H1 (cell line): ENCODE data around the gene SHC1. TPM values are rescaled to one million over a fixed set of nuclear protein-coding genes. Genes with fewer than 3 reads are reported as not detected.
A peak's percentile ranks its signal among the peaks of the same experiment; 100 is the strongest.

ENCODE experiments used
- CTCF ChIA-PET: fragments of 300-600 bp; sonication (Branson Sonifier 250); formaldehyde crosslinking; loops from one replicate; lab custom pipeline; 2021; ENCODE audit not compliant: partially characterized antibody; lab: Charles Lee
- POLR2A ChIA-PET: fragments of 300-600 bp; sonication (Branson Sonifier 250); formaldehyde crosslinking; loops from one replicate; lab custom pipeline; 2021; ENCODE audit warnings: inconsistent platforms; ENCODE audit not compliant: partially characterized antibody; lab: Charles Lee
- DNase-seq, 2 experiments: peaks; one replicate each; pipeline versions ENCODE4 v3.0.0 to v3.0.0-alpha.2; 2010 to 2022; ENCODE audit warnings: low spot score in 2 of 2, low read depth in 1 of 2, mixed read lengths in 1 of 2
- FAIRE-seq: peaks from 2 replicates; lab custom pipeline; 2011; peaks lifted over from hg19 to GRCh38; lab: Jason Lieb, UNC
- H2AFZ ChIP-seq: 2 replicates; pipeline ENCODE4 v1.8.1; 2012; ENCODE audit warnings: low read length, inconsistent platforms
- H2AK5ac ChIP-seq: 2 replicates; pipeline ENCODE4 v1.6.1; 2013; ENCODE audit warnings: low read depth, low read length
- H2BK120ac ChIP-seq: replicated peaks from 2 replicates; pipeline ENCODE3; 2013; ENCODE audit warnings: low read depth, low read length, inconsistent platforms
- H2BK12ac ChIP-seq: 2 replicates; pipeline ENCODE4 v1.6.1; 2013; ENCODE audit warnings: low read depth, low read length
- H2BK15ac ChIP-seq: 2 replicates; pipeline ENCODE4 v1.6.1; 2013; ENCODE audit warnings: low read length
- H2BK20ac ChIP-seq: 2 replicates; pipeline ENCODE4 v1.6.1; 2013; ENCODE audit warnings: low read length
- H2BK5ac ChIP-seq: 2 replicates; pipeline ENCODE4 v1.6.1; 2013; ENCODE audit warnings: low read depth, low read length
- H3K14ac ChIP-seq: 2 replicates; pipeline ENCODE4 v1.6.1; 2013; ENCODE audit warnings: inconsistent platforms; ENCODE audit not compliant: insufficient read length
- H3K18ac ChIP-seq: 2 replicates; pipeline ENCODE4 v1.6.1; 2013; ENCODE audit warnings: low read length; ENCODE audit errors: extremely low read depth
- H3K23ac ChIP-seq: 2 replicates; pipeline ENCODE4 v1.6.1; 2013; ENCODE audit warnings: inconsistent platforms; ENCODE audit not compliant: insufficient read length
- H3K23me2 ChIP-seq: 2 replicates; pipeline ENCODE4 v1.6.1; 2013; ENCODE audit warnings: low read depth, low read length
- H3K27ac ChIP-seq: 2 replicates; pipeline ENCODE4 v1.6.1; 2011; ENCODE audit warnings: low read depth, low read length, inconsistent platforms
- H3K27me3 ChIP-seq, 4 experiments: replicated peaks in 1 of 4; 1 replicate in 1 of 4; 2 replicates in 3 of 4; pipeline versions ENCODE4 v1.6.1 to v1.8.1; 2011 to 2013; ENCODE audit warnings: low read length in 3 of 4, mild to moderate bottlenecking in 3 of 4, inconsistent platforms in 2 of 4, mixed read lengths in 2 of 4, moderate library complexity in 1 of 4; ENCODE audit not compliant: control insufficient read depth in 3 of 4, insufficient read depth in 3 of 4; ENCODE audit errors: extremely low read depth in 1 of 4
- H3K36me3 ChIP-seq, 4 experiments: 2 replicates each; pipeline versions ENCODE4 v1.6.1 to v1.8.1; 2011 to 2013; ENCODE audit warnings: mild to moderate bottlenecking in 4 of 4, low read length in 3 of 4, moderate library complexity in 2 of 4, control low read depth in 1 of 4, inconsistent platforms in 1 of 4; ENCODE audit not compliant: insufficient read depth in 4 of 4, control insufficient read depth in 2 of 4
- H3K4ac ChIP-seq: replicated peaks from 2 replicates; pipeline ENCODE3; 2013; ENCODE audit warnings: low read length, low read depth, mixed read lengths, inconsistent platforms; ENCODE audit not compliant: insufficient read length
- H3K4me1 ChIP-seq, 4 experiments: replicated peaks in 1 of 4; 1 replicate in 1 of 4; 2 replicates in 3 of 4; pipeline versions ENCODE4 v1.6.1 to v1.8.1; 2011 to 2013; ENCODE audit warnings: low read length in 3 of 4, inconsistent platforms in 2 of 4, mixed read lengths in 1 of 4; ENCODE audit not compliant: insufficient read depth in 4 of 4, control insufficient read depth in 3 of 4
- H3K4me2 ChIP-seq, 2 experiments: 2 replicates each; pipeline versions ENCODE4 v1.6.1 to v1.8.1; 2011 to 2013; ENCODE audit warnings: low read depth in 2 of 2, low read length in 2 of 2, control low read depth in 1 of 2, inconsistent platforms in 1 of 2, mild to moderate bottlenecking in 1 of 2; ENCODE audit not compliant: insufficient read depth in 1 of 2
- H3K4me3 ChIP-seq, 4 experiments: fragments of 200-600, 300-600 bp in 1 of 4; sonication (generic), shearing (Covaris generic), sonication (Bioruptor Twin) in 1 of 4; 2 replicates each; pipeline versions ENCODE4 v1.5.1 to v1.8.1; 2011 to 2016; ENCODE audit warnings: low read length in 4 of 4, low read depth in 3 of 4, control low read depth in 2 of 4, inconsistent platforms in 2 of 4, mild to moderate bottlenecking in 2 of 4, mixed read lengths in 1 of 4, moderate library complexity in 1 of 4; ENCODE audit not compliant: insufficient read depth in 2 of 4; ENCODE audit errors: extremely low read depth in 1 of 4
- H3K56ac ChIP-seq: replicated peaks from 2 replicates; pipeline ENCODE3; 2013; ENCODE audit warnings: low read depth, mild to moderate bottlenecking, mixed read lengths, low read length, inconsistent platforms; ENCODE audit not compliant: insufficient read length
- H3K79me1 ChIP-seq: 2 replicates; pipeline ENCODE4 v1.6.1; 2013; ENCODE audit warnings: low read depth, low read length, control low read depth
- H3K79me2 ChIP-seq, 2 experiments: 2 replicates each; pipeline versions ENCODE4 v1.6.1 to v1.8.1; 2012 to 2013; ENCODE audit warnings: low read length in 2 of 2, mild to moderate bottlenecking in 2 of 2, inconsistent platforms in 1 of 2; ENCODE audit not compliant: insufficient read depth in 2 of 2, control insufficient read depth in 1 of 2
- H3K9ac ChIP-seq, 4 experiments: replicated peaks in 1 of 4; 1 replicate in 1 of 4; 2 replicates in 3 of 4; pipeline versions ENCODE4 v1.6.1 to v1.8.1; 2011 to 2013; ENCODE audit warnings: low read depth in 3 of 4, low read length in 3 of 4, control low read depth in 2 of 4, mild to moderate bottlenecking in 2 of 4, moderate library complexity in 2 of 4, inconsistent platforms in 1 of 4; ENCODE audit errors: extremely low read depth in 1 of 4
- H3K9me3 ChIP-seq, 2 experiments: 2 replicates each; pipeline versions ENCODE4 v1.6.1 to v1.8.1; 2012 to 2013; ENCODE audit warnings: mild to moderate bottlenecking in 2 of 2, moderate library complexity in 2 of 2, control low read depth in 1 of 2, inconsistent platforms in 1 of 2, low read depth in 1 of 2, low read length in 1 of 2, mixed read lengths in 1 of 2; ENCODE audit not compliant: insufficient read depth in 2 of 2
- H4K20me1 ChIP-seq, 2 experiments: replicated peaks in 1 of 2; 2 replicates each; pipeline versions ENCODE3 to v1.8.1; 2011 to 2013; ENCODE audit warnings: inconsistent platforms in 2 of 2, low read length in 2 of 2, mild to moderate bottlenecking in 1 of 2; ENCODE audit not compliant: insufficient read depth in 2 of 2, control insufficient read depth in 1 of 2
- H4K5ac ChIP-seq: 2 replicates; pipeline ENCODE4 v1.6.1; 2013; ENCODE audit warnings: low read length, low read depth, mixed read lengths, inconsistent platforms; ENCODE audit not compliant: insufficient read length
- H4K8ac ChIP-seq: 2 replicates; pipeline ENCODE4 v1.8.0; 2013; ENCODE audit warnings: mild to moderate bottlenecking, moderate library complexity, low read length, inconsistent platforms; ENCODE audit not compliant: insufficient read depth; ENCODE audit errors: extremely low read depth
- H4K91ac ChIP-seq: replicated peaks from 2 replicates; pipeline ENCODE3; 2013; ENCODE audit warnings: low read length, mixed read lengths, inconsistent platforms; ENCODE audit not compliant: insufficient read length
- BCL11A ChIP-seq, 2 experiments: IDR thresholded peaks; one replicate each; pipeline ENCODE4 v1.6.1; 2011; ENCODE audit warnings: low read depth in 2 of 2, low read length in 2 of 2, mild to moderate bottlenecking in 2 of 2
- GABPA ChIP-seq: IDR thresholded peaks from 2 replicates; pipeline ENCODE4 v1.6.1; 2011; ENCODE audit warnings: mild to moderate bottlenecking, low read length, moderate library complexity, borderline replicate concordance; ENCODE audit not compliant: insufficient read depth
- GTF2F1 ChIP-seq: IDR thresholded peaks from 2 replicates; pipeline ENCODE4 v1.6.1; 2012; ENCODE audit warnings: low read depth, low read length, improper control_type of control experiment, borderline replicate concordance
- MAFK ChIP-seq: IDR thresholded peaks from 2 replicates; pipeline ENCODE4 v1.6.1; 2012; ENCODE audit warnings: low read depth, mild to moderate bottlenecking, improper control_type of control experiment, low read length
- PHF8 ChIP-seq: fragments of 200-600 bp; sonication (generic); conservative IDR thresholded peaks from 2 replicates; pipeline ENCODE4 v1.7.1; 2012; ENCODE audit warnings: low read depth, mild to moderate bottlenecking, inconsistent platforms, low read length, moderate library complexity
- SIX5 ChIP-seq: IDR thresholded peaks from 2 replicates; pipeline ENCODE4 v1.6.1; 2011; ENCODE audit warnings: mild to moderate bottlenecking, low read depth, low read length
- TCF12 ChIP-seq: IDR thresholded peaks from 2 replicates; pipeline ENCODE4 v1.6.1; 2011; ENCODE audit warnings: low read depth, mild to moderate bottlenecking, low read length
- YY1 ChIP-seq: IDR thresholded peaks from 2 replicates; pipeline ENCODE4 v1.6.1; 2011; ENCODE audit warnings: low read depth, mild to moderate bottlenecking, low read length
- WGBS, 2 experiments: shearing (Covaris generic) in 1 of 2; methylation state at CpG; one replicate each; pipeline versions ENCODE4 v1.1.6 to v1.1.7; 2013 to 2015; ENCODE audit warnings: low lambda C conversion rate in 2 of 2, mixed read lengths in 2 of 2, inconsistent platforms in 1 of 2, low coverage in 1 of 2, missing lambda C conversion rate in 1 of 2; ENCODE audit not compliant: insufficient replicate concordance in 2 of 2, insufficient coverage in 1 of 2, insufficient read length in 1 of 2; ENCODE audit errors: extremely low coverage in 1 of 2, missing lambda C conversion rate in 1 of 2; 5-methylcytosine and 5-hydroxymethylcytosine counted together
- polyA plus RNA-seq, 7 experiments: library from polyadenylated mRNA; depleted of rRNA in 3 of 7; stranded (reverse) in 5 of 7; unstranded in 2 of 7; fragments of >200 nt in 5 of 7; fragments of 200-250 nt in 2 of 7; gene quantifications; 1 replicate in 5 of 7; 2 replicates in 1 of 7; 4 replicates in 1 of 7; pipeline versions ENCODE4 v1.2.1 to v1.2.3, GENCODE V29; 2011 to 2013; ENCODE audit warnings: missing spikeins in 2 of 7, mixed read lengths in 2 of 7
- total RNA-seq: library from RNA; stranded (reverse); fragmentation: NEBNext Ultra II Directional; extraction: Animal tissue kit (Norgen Biotek cat#: 25700); gene quantifications from 2 replicates; pipeline ENCODE4 v1.2.1, GENCODE V29; 2021
- TF ChIP-seq, protein P1 (sequence below), 3 experiments: IDR thresholded peaks; 1 replicate in 2 of 3; 2 replicates in 1 of 3; pipeline versions ENCODE4 v1.5.1 to v1.6.1; 2011; ENCODE audit warnings: low read length in 3 of 3, mild to moderate bottlenecking in 3 of 3, inconsistent platforms in 2 of 3, low read depth in 1 of 3, moderate library complexity in 1 of 3; ENCODE audit not compliant: insufficient read depth in 1 of 3; ENCODE audit errors: control extremely low read depth in 1 of 3

SHC1 gene
- total and polyA plus RNA-seq, 2 of the 8 experiments (the other 6 are each of a cell fraction or from before 2014, with no cell fraction given), result 177 to 212 TPM

DNA sequence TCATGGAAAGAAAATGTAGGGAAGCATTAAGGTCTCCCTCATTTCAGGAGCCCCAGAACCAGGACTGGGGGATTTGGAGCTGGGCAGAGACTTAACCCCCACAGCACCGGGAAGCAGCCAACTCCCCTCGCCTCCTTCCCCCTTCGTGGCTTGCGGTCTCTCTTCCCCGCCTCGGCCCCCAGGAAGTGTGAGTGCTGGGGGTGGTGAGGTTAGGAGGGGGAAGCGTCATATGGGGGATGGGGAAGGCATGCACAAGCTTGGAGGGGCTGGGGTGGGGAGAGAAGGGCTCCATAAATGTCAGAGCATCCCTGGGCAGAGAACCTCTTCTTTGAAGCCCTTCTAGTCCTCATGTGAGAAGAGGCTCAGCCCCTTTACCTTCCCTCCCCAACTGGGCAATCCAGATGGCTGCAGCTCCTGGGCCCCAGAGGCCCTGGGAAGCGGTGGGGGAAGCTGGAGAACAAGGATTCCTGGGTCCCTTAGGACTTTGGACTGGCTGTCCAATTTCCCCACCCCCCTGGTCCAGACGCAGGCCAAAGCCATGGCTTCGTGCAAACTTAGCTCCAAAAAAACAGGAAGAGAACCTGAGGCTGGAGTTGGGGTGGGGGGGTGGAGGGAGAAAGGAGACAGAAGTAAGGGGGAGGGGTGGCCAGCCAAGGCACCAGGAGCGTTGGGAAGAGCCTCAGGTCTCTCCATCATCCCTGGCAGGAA is 39.8 kb upstream of the SHC1 start:
- CTCF ChIA-PET, result interaction anchor here (0.6 to 18.6 kb wide), 5 partner anchors 12 to 1262 kb away, joined by 3 to 354 read pairs (median 3); partner anchors contain the start of genes ADAM15, LENEP and ZBTB7B
- Histone ChIP-seq H3K9ac (no peak overlapping the region), H3K14ac (no peak overlapping the region), H4K20me1 (peaks cover 0 to 15% of the 10 kb centered on the region in 2 experiments), H2BK12ac (0 out of 2 replicates have a peak overlapping the region, but pooled peaks have one; percentile 33), H3K36me3 (peaks cover 0 to 13% (median 8%) of the 10 kb centered on the region in 4 experiments; a peak in 5 of 8 replicates), H2BK5ac (no peak overlapping the region), H2BK20ac (no peak overlapping the region), H3K56ac (no peak overlapping the region), H3K27ac (0 out of 2 replicates have a peak overlapping the region, but pooled peaks have one; percentile 30), H4K91ac (no peak overlapping the region), H4K8ac (no peak overlapping the region), H2BK120ac (no peak overlapping the region), H3K4me1 (peaks cover 8 to 52% (median 34%) of the 10 kb centered on the region in 4 experiments), H3K4me3 (no peak overlapping the region), H2BK15ac (no peak overlapping the region), H3K79me1 (peaks cover 20% of the 10 kb centered on the region), H3K4ac (no peak overlapping the region), H3K9me3 (no peaks in the 10 kb centered on the region), H2AFZ (no peak overlapping the region), H2AK5ac (no peak overlapping the region; the same call in 1 of the 2 replicates), H3K18ac (no peak overlapping the region), H3K23ac (no peak overlapping the region), H3K27me3 (no peaks in the 10 kb centered on the region), H3K79me2 (peaks cover 0 to 45% of the 10 kb centered on the region in 2 experiments; a peak in 3 of 4 replicates), H3K4me2 (no peak overlapping the region), H4K5ac (no peak overlapping the region), H3K23me2 (no peaks in the 10 kb centered on the region; the same call in 1 of the 2 replicates)
- POLR2A ChIA-PET, result interaction anchor here (0.7 to 14.8 kb wide), 5 partner anchors 5 to 399 kb away, joined by 3 to 128 read pairs (median 29); partner anchors contain the start of genes CKS1B, FLAD1, LENEP and SHC1
- 76% methylated on average over 7 of the region's 11 CpGs; no CpG with 5 or more reads in 1 of the 2 experiments for WGBS, 2 experiments
- FAIRE-seq (no peak), DNase-seq (no peak)
- TF ChIP-seq, protein P1, sequence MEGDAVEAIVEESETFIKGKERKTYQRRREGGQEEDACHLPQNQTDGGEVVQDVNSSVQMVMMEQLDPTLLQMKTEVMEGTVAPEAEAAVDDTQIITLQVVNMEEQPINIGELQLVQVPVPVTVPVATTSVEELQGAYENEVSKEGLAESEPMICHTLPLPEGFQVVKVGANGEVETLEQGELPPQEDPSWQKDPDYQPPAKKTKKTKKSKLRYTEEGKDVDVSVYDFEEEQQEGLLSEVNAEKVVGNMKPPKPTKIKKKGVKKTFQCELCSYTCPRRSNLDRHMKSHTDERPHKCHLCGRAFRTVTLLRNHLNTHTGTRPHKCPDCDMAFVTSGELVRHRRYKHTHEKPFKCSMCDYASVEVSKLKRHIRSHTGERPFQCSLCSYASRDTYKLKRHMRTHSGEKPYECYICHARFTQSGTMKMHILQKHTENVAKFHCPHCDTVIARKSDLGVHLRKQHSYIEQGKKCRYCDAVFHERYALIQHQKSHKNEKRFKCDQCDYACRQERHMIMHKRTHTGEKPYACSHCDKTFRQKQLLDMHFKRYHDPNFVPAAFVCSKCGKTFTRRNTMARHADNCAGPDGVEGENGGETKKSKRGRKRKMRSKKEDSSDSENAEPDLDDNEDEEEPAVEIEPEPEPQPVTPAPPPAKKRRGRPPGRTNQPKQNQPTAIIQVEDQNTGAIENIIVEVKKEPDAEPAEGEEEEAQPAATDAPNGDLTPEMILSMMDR (IDR thresholded peaks at IDR 0.05; ENCODE audit: control extremely low read depth in 1 of 3, insufficient read depth in 1 of 3, low read depth in 1 of 3, low read length in 3 of 3), result no peak
- no peak for TF ChIP-seq PHF8
- no peak for TF ChIP-seq MAFK
- no peak for TF ChIP-seq YY1
- TF ChIP-seq SIX5, result no peak
- no peak for TF ChIP-seq GTF2F1
- TF ChIP-seq BCL11A (IDR thresholded peaks at IDR 0.05; ENCODE audit: low read depth in 2 of 2, low read length in 2 of 2), result no peak
- TF ChIP-seq TCF12, result no peak
- TF ChIP-seq GABPA, result no peak
